Activated T-helper 17 cell treated with anti-CD3 and anti-CD28 coated beads, Interleukin-2, amount 50 U/mL, for 72 hours (primary cell): ENCODE results near the gene CIB4. TPM values are rescaled to one million over a fixed set of nuclear protein-coding genes. Genes with fewer than 3 reads are reported as not detected.
"Not testable (repeated sequence)": the region's sequence is repeated elsewhere in the genome, so short reads cannot be mapped to it uniquely, and the experiment has no call there.

Source experiments
- ATAC-seq: fragments of 150-1000 bp; cut with Tn5 transposase; replicated peaks from 2 replicates; pipeline ENCODE4 v1.10.0; 2021; ENCODE audit warnings: mild to moderate bottlenecking, moderate library complexity
- H3K27ac Mint-ChIP-seq: one replicate; pipeline ENCODE4 v1.8.0; 2022; ENCODE audit warnings: mixed read lengths
- H3K27me3 Mint-ChIP-seq: one replicate; pipeline ENCODE4 v1.8.0; 2022; ENCODE audit warnings: mixed read lengths
- H3K36me3 Mint-ChIP-seq: one replicate; pipeline ENCODE4 v1.8.0; 2022; ENCODE audit warnings: low read depth, mild to moderate bottlenecking, mixed read lengths
- H3K4me1 Mint-ChIP-seq: one replicate; pipeline ENCODE4 v1.8.0; 2022; ENCODE audit warnings: mixed read lengths
- H3K4me3 Mint-ChIP-seq: one replicate; pipeline ENCODE4 v1.8.0; 2022; ENCODE audit warnings: mild to moderate bottlenecking, mixed read lengths
- H3K9me3 Mint-ChIP-seq: one replicate; pipeline ENCODE4 v1.8.0; 2022; ENCODE audit warnings: mixed read lengths
- total RNA-seq, 2 donors: library from RNA; stranded (reverse); gene quantifications; one replicate each; pipeline ENCODE4 v1.2.3, GENCODE V29; 2022

The CIB4 gene
- total RNA-seq, 2 donors from 2014 or later: not detected

DNA sequence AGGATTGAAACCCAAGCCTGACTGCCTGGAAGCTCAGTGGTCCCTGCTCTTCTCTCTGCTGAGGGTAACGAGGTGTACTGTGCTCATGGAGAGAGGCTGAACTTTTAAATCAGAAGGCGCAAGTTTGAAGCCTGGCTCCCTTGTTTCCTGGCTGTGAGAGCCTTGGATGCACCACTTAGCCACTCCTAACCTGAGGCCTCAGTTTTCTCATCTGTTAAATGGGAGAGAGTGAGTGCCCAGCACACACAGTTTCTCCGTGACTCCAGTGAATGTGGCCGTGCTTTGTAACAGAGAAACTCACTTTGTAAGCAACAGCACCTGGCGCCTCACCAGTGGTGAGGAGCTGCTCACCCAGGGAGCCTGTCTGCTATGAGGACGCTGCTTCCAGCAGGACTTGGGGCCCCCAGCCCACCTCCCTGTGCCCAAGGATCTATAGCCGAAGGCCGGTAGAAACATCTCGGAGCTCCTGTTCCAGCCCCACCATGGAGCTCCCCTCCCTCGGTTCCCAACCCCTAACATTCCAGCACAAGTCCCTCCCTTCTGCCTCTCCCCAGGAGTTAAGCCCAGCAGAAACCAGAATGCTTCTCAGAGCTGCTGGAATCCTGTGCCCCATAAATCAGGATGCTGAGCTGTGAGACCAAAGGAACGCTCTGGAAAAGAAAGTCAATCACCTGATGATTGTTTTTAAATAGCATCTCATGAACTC is 31.1 kb upstream of the CIB4 start:
- Mint-ChIP-seq H3K9me3 (no peaks in the 10 kb centered on the region), H3K4me1 (no peaks in the 10 kb centered on the region), H3K36me3 (no peaks in the 10 kb centered on the region), H3K4me3 (no peak overlapping the region), H3K27me3 (peaks cover 38% of the 10 kb centered on the region), H3K27ac (no peak overlapping the region)
- no peak for ATAC-seq

DNA sequence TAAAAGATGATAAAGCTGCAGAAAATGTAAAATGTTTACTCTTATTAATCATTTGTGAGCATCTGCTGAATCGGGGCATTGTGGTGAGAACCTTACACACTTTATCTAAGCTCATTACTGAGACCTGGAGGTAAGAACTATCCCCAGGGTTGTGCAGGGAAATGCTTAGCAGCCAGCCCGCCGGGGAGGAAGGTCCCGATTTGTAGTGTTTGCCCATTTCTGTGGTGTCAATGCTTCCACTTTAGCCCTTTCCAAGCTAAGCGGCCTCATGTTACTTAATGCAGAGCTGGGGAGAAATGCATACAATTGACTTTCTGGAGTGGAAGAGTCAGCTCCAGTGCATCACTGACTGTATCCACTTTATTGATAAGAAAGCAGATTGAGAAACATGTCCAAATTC is 30.5 kb upstream of the CIB4 start:
- peaks cover 43% of the 10 kb centered on the region for H3K27me3 Mint-ChIP-seq
- H3K27ac Mint-ChIP-seq: no peak overlapping the region
- no peaks in the 10 kb centered on the region for H3K36me3 Mint-ChIP-seq
- no peaks in the 10 kb centered on the region for H3K9me3 Mint-ChIP-seq
- no peak for ATAC-seq
- no peaks in the 10 kb centered on the region for H3K4me1 Mint-ChIP-seq
- no peak overlapping the region for H3K4me3 Mint-ChIP-seq

- Mint-ChIP-seq H3K27me3 (peaks cover 45% of the 10 kb centered on the region), H3K27ac (no peak overlapping the region), H3K36me3 (no peaks in the 10 kb centered on the region), H3K4me1 (no peaks in the 10 kb centered on the region), H3K4me3 (no peak overlapping the region), H3K9me3 (no peaks in the 10 kb centered on the region)
- no peak for ATAC-seq
Measured at GRCh38 chr2:26670931-26671460, 29.8 kb upstream of the CIB4 start.

DNA sequence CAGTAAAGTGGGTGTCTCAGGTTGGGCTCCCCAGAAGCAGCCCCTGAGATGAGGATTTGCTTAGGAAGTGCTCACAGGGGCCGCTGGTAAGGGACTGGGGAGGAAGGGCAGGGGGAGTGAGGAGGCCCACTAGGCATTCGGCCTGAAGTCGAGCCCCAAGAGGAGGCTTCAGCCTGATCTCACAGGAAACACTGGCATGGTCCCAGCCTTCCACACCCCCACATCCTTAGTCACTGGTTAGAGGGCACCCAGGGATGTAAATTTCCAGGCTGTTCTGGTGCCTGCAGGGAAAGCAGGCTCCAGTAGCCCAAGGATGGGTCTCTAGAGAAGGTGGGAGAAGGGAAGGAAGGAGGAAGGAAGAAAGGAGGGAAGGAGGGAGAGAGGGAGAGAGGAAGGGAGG is 29.0 kb upstream of the CIB4 start:
- H3K4me1 Mint-ChIP-seq: no peaks in the 10 kb centered on the region
- H3K27me3 Mint-ChIP-seq: peaks cover 49% of the 10 kb centered on the region
- no peaks in the 10 kb centered on the region for H3K36me3 Mint-ChIP-seq
- H3K4me3 Mint-ChIP-seq: no peak overlapping the region
- no peak overlapping the region for H3K27ac Mint-ChIP-seq
- no peak for ATAC-seq
- H3K9me3 Mint-ChIP-seq: no peaks in the 10 kb centered on the region

DNA sequence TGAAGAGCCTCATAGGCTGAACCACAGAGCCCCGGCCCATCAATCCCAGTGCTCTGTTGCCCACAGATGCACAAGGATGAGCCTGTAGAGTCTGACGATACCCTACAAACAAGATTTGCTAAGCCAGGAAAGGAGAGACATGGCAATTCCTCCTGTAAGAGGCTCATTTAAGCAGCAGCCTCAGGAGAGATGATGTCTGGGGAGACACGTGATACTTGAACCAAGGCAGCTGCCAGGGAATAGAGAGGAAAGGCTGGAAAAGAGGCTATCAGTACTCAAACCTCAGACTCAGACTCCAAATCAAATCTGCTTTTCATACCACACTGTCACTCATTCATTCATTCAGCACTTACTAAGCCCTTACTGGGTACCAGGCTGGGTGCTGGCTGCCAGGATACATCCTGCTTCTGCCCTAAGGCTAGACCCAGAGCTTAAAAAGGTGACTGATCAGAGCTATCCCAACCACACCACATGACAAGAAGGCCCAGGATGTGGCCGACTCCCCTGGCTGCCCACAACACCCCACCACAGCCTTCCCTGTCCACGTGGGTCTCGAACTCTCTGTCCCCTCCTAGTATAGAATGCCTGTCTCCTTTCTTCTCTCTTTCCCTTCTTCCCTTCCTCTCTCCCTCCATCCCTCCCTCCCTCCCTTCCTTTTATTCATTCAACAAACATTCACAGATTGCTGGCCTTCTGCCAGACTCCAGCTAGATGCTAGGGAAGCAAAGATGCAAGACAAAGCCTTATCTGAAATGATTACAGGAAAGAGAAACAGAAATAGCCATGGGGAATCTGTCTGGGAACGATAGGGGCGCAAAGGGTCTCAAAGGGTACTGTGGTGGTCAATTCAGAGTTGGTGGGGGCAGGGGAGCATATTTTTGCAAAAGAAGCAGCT is 27.9 kb upstream of the CIB4 start:
- no peaks in the 10 kb centered on the region for H3K36me3 Mint-ChIP-seq
- no peaks in the 10 kb centered on the region for H3K4me1 Mint-ChIP-seq
- peaks cover 51% of the 10 kb centered on the region for H3K27me3 Mint-ChIP-seq
- no peaks in the 10 kb centered on the region for H3K9me3 Mint-ChIP-seq
- H3K4me3 Mint-ChIP-seq: no peak overlapping the region
- no peak for ATAC-seq
- H3K27ac Mint-ChIP-seq: no peak overlapping the region

GRCh38 chr2:26668041-26668440 is 26.9 kb upstream of the CIB4 start:
- Mint-ChIP-seq H3K36me3 (no peaks in the 10 kb centered on the region), H3K4me3 (no peak overlapping the region), H3K27me3 (peaks cover 46% of the 10 kb centered on the region), H3K4me1 (no peaks in the 10 kb centered on the region), H3K9me3 (no peaks in the 10 kb centered on the region), H3K27ac (no peak overlapping the region)
- no peak for ATAC-seq

GRCh38 chr2:26666671-26667070 is 25.5 kb upstream of the CIB4 start:
- no peak for ATAC-seq
- Mint-ChIP-seq H3K9me3 (no peaks in the 10 kb centered on the region), H3K27me3 (peaks cover 40% of the 10 kb centered on the region), H3K4me1 (no peaks in the 10 kb centered on the region), H3K4me3 (no peak overlapping the region), H3K27ac (no peak overlapping the region), H3K36me3 (no peaks in the 10 kb centered on the region)

- H3K27ac Mint-ChIP-seq, H3K9me3 Mint-ChIP-seq, H3K4me1 Mint-ChIP-seq, ATAC-seq, H3K4me3 Mint-ChIP-seq, H3K36me3 Mint-ChIP-seq: not testable (repeated sequence)
- H3K27me3 Mint-ChIP-seq: peaks cover 40% of the 10 kb centered on the region
Measured at GRCh38 chr2:26665296-26665695, 24.1 kb upstream of the CIB4 start.

- ATAC-seq: no peak
- H3K27ac Mint-ChIP-seq: no peak overlapping the region
- H3K36me3 Mint-ChIP-seq: no peaks in the 10 kb centered on the region
- H3K9me3 Mint-ChIP-seq: peaks cover 14% of the 10 kb centered on the region
- no peak overlapping the region for H3K4me3 Mint-ChIP-seq
- no peaks in the 10 kb centered on the region for H3K4me1 Mint-ChIP-seq
- H3K27me3 Mint-ChIP-seq: peaks cover 21% of the 10 kb centered on the region
Measured at GRCh38 chr2:26660363-26660962, 19.3 kb upstream of the CIB4 start.

- H3K27ac Mint-ChIP-seq: no peak overlapping the region
- peaks cover 16% of the 10 kb centered on the region for H3K27me3 Mint-ChIP-seq
Measured at GRCh38 chr2:26658691-26659346, 17.7 kb upstream of the CIB4 start.

DNA sequence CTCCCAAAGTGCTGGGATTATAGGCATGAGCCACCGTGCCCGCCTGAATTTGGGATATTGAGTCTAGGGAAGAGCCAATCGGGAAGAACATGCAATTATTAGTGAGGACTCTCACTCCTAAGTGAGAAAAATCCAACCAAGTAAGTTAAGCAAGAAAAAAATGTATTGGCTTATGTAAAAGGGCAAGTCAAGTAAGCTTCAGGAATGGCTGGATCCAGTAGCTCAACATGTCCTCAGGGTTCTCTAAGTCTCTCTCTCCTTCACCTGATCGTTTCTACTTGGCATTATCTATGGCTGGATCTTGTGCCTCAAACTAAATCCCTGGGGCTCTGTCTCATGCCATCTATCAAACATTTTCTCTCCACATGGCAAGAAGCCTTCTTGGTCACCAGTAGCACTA is 16.1 kb upstream of the CIB4 start:
- no peak for ATAC-seq
- Mint-ChIP-seq H3K27ac (no peak overlapping the region), H3K9me3 (peaks cover 14% of the 10 kb centered on the region), H3K27me3 (peaks cover 24% of the 10 kb centered on the region), H3K4me3 (no peak overlapping the region), H3K4me1 (no peaks in the 10 kb centered on the region), H3K36me3 (no peaks in the 10 kb centered on the region)

More at GRCh38 chr2:26658691-26659346, 17.7 kb upstream of the CIB4 start:
- no peaks in the 10 kb centered on the region for H3K36me3 Mint-ChIP-seq
- H3K4me3 Mint-ChIP-seq: no peak overlapping the region
- ATAC-seq: no peak
- H3K9me3 Mint-ChIP-seq: peaks cover 14% of the 10 kb centered on the region
- no peaks in the 10 kb centered on the region for H3K4me1 Mint-ChIP-seq

GRCh38 chr2:26655611-26656195 is 14.5 kb upstream of the CIB4 start:
- H3K27ac Mint-ChIP-seq: no peak overlapping the region
- no peaks in the 10 kb centered on the region for H3K36me3 Mint-ChIP-seq
- no peak for ATAC-seq
- H3K27me3 Mint-ChIP-seq: peaks cover 28% of the 10 kb centered on the region
- H3K4me1 Mint-ChIP-seq: no peaks in the 10 kb centered on the region
- H3K4me3 Mint-ChIP-seq: no peak overlapping the region
- peaks cover 10% of the 10 kb centered on the region for H3K9me3 Mint-ChIP-seq

DNA sequence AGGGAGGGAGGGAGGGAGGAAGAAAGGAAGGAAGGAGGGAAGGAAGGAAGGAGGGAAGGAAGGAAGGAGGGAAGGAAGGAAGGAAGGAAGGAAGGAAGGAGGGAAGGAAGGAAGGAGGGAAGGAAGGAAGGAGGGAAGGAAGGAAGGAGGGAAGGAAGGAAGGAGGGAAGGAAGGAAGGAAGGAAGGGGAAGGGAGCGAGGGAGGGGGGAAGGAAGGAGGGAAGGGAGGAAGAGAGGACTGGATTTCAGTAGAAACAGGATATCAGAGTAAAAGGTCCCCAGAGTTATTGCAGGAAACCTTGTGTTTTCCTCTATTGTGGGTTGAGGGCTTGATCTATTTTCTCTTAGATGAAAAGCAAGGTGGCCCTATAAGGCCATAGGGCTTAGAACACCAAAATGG is 14.0 kb upstream of the CIB4 start:
- not testable (repeated sequence) for H3K9me3 Mint-ChIP-seq, ATAC-seq, H3K4me3 Mint-ChIP-seq

GRCh38 chr2:26654061-26654340 is 12.8 kb upstream of the CIB4 start:
- no peaks in the 10 kb centered on the region for H3K36me3 Mint-ChIP-seq
- H3K27ac Mint-ChIP-seq: no peak overlapping the region
- H3K9me3 Mint-ChIP-seq: peaks cover 4% of the 10 kb centered on the region
- H3K4me3 Mint-ChIP-seq: no peak overlapping the region
- no peaks in the 10 kb centered on the region for H3K4me1 Mint-ChIP-seq
- H3K27me3 Mint-ChIP-seq: peaks cover 31% of the 10 kb centered on the region
- no peak for ATAC-seq

More for the DNA sequence above, 14.0 kb upstream of the CIB4 start:
- H3K27me3 Mint-ChIP-seq: peaks cover 33% of the 10 kb centered on the region
- not testable (repeated sequence) for H3K36me3 Mint-ChIP-seq, H3K27ac Mint-ChIP-seq, H3K4me1 Mint-ChIP-seq
